Stimulated activated naive B cell treated with anti-CD40 and anti-IgM and Interleukin-4, amounts not matched to agents 10 μg/mL and 1 μg/mL and 100 μg/mL, for 72 hours (primary cell): ENCODE results near the gene PNMA8C.
"Not testable (repeated sequence)": the region's sequence is repeated elsewhere in the genome, so short reads cannot be mapped to it uniquely, and the experiment has no call there.

Source experiments
- ATAC-seq, 2 donors: fragments of 150-1000 bp; cut with Tn5 transposase; replicated peaks; 2 replicates each; pipeline ENCODE4 v1.10.0; 2021; ENCODE audit warnings: moderate library complexity in 1 of 2
- DNase-seq: peaks from one replicate; pipeline ENCODE4 v3.0.0; 2021
- H3K27ac Mint-ChIP-seq: one replicate; pipeline ENCODE4 v1.8.0; 2022; ENCODE audit warnings: mild to moderate bottlenecking, mixed read lengths
- H3K27me3 Mint-ChIP-seq, 2 donors: one replicate each; pipeline ENCODE4 v1.8.0; 2022; ENCODE audit warnings: mixed read lengths in 2 of 2
- H3K36me3 Mint-ChIP-seq, 2 donors: one replicate each; pipeline ENCODE4 v1.8.0; 2022; ENCODE audit warnings: mixed read lengths in 2 of 2, mild to moderate bottlenecking in 1 of 2
- H3K4me1 Mint-ChIP-seq, 2 donors: one replicate each; pipeline ENCODE4 v1.8.0; 2022; ENCODE audit warnings: mixed read lengths in 2 of 2, mild to moderate bottlenecking in 1 of 2
- H3K4me3 Mint-ChIP-seq, 2 donors: one replicate each; pipeline ENCODE4 v1.8.0; 2022; ENCODE audit warnings: mild to moderate bottlenecking in 2 of 2, mixed read lengths in 2 of 2, moderate library complexity in 1 of 2
- H3K9me3 Mint-ChIP-seq, 2 donors: one replicate each; pipeline ENCODE4 v1.8.0; 2022; ENCODE audit warnings: mixed read lengths in 2 of 2, mild to moderate bottlenecking in 1 of 2

The PNMA8C gene

DNA sequence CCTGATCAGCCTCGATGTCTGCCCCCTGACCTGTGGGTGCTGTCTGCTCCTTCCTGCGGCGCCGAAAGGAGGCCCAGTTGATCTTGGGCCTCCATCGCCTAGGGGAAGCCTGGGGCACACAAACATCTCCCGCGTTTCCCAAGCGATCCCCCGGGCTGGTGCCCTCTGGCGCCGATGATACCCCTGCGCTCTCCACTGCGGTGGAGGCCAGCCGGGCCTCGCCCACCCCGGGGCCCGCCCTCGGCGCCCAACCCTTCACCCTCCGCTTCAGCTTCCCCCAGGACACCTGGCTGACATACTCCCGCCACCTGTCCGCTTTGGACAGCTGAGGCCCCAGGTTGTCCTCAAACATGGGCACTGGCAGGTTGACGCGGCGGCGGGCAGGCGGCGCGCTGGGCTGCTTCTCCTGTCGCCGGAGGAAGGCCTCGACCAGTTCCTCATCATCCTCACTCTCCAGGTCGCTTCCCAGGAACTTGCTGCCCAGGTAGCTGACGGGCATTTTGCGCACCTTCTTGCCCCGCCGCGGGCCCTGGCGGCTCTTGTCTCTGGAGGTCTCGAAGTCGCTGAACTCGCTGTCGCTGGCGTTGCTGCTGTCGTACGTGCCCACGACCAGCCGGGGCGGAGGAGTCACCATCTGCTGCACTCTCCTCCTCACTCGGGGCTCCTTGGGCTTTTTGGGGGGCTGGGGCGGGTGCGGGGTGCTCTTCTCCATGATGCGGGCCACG is 16.6 kb downstream of the PNMA8C start:
- DNase-seq (no peak), ATAC-seq (no peak)
- Mint-ChIP-seq H3K27ac (no peak overlapping the region), H3K9me3 (no peaks in the 10 kb centered on the region), H3K4me3 (no peak overlapping the region), H3K27me3 (peaks cover 76 to 87% of the 10 kb centered on the region in 2 donors), H3K4me1 (peaks cover 9 to 11% of the 10 kb centered on the region in 2 donors), H3K36me3 (peaks cover 0 to 7% of the 10 kb centered on the region in 2 donors)

DNA sequence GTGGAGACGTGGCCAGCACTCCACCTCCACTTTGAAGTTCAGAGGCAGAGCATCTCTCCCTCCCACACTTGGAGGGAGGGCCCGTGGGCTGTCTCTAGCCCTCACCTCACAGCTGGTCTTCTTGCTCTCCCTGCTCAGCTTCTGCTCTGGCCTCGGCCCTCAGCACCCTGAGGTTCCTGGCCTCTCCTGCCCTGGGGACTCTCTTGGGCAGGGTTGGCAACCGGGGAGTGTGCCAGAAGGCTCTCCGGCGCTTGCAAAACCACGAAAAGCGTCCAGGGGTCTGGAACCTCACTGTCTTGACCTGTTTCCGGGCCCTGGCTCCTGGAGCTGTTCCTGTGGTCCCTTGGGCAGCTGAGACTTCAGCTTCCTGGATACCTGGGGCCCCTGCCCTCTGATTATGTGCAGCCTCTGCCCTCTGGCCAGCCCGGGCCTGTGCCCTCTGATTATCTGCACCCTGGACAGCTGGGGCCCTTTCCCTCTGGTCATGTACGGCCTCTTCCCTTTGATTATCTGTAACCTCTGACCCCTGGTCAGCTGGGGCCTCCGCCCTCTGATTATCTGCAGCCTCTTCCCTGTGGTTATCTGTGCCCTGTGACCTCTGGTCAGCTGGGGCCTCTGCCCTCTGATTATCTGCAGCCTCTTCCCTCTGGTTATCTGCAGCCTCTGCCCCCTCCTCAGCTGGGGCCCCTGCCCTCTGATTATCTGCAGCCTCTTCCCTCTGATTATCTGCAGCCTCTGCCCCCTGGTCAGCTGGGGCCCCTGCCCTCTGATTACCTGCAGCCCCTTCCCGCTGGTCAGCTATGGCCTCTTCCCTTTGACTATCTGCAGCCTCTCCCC is 17.4 kb downstream of the PNMA8C start:
- ATAC-seq, result no peak
- Mint-ChIP-seq H3K9me3 (no peaks in the 10 kb centered on the region), H3K27me3 (peaks cover 78 to 87% of the 10 kb centered on the region in 2 donors), H3K4me1 (peaks cover 9 to 11% of the 10 kb centered on the region in 2 donors), H3K4me3 (no peak overlapping the region), H3K36me3 (peaks cover 0 to 7% of the 10 kb centered on the region in 2 donors), H3K27ac (no peak overlapping the region)
- DNase-seq, result no peak

DNA sequence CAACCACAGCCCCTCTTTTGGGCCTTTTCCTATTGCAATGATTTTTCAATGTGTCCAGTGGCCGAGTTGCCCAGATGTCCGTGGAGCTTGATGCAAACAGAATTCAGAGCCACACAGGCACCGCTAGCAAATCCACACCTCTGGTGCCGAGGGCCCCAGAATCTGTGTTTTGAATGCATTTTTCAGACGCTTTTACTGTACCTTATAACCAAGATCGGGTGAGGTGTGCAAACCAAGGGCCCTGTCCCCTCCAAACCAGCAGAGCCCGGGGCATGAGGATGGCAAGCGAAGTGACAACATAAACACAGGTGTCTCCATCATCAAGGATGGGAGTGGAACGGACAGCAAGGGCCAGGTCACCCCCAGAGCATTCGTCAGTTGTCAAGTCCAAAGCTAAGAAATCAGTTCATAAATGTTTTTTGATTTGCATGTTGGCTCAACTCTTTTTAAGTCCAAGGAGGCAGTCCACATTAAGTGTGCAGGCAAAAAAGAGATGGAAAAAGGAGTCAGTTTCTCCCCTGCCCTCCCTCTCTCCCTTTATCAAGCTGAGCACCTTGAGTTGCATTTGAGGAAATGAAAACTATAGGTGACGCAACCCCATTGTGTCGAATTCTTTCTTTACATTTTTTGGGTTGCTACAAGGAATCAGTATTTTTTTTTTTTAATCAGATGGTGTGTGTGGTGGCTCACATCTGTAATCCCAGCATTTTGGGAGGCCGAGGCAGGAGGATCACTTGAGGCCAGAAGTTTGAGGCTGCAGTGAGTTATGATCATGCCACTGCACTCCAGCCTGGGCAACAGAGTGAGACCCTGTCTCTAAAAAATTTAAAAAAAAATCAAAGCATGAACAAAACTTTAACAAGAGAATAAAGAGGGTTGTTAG is 18.3 kb downstream of the PNMA8C start:
- no peaks in the 10 kb centered on the region for H3K9me3 Mint-ChIP-seq
- H3K36me3 Mint-ChIP-seq, result peaks cover 0 to 7% of the 10 kb centered on the region in 2 donors
- no peak overlapping the region for H3K4me3 Mint-ChIP-seq
- H3K27me3 Mint-ChIP-seq, result peaks cover 77 to 87% of the 10 kb centered on the region in 2 donors
- no peak overlapping the region for H3K27ac Mint-ChIP-seq
- H3K4me1 Mint-ChIP-seq, result peaks cover 9 to 11% of the 10 kb centered on the region in 2 donors
- DNase-seq (no peak), ATAC-seq (no peak)

DNA sequence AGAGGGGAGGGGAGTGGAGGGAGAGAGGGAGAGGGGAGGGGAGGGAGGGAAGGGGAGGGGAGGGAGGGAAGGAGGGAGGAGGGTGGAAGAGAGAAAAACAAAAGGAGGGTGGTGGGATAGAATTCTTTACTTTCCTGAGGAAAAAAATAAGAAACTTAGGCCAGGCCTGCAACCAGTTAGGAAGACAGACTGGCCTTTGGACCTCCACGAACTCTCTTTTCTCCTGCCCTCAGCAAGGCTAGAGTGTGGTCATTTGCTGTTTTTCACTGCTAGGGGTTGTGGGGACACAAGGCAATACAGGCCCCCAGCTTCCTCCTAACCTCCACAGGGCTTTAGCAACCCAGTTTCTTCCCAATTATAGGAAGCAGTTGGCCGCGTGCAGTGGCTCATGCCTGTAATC is 19.5 kb downstream of the PNMA8C start:
- H3K4me3 Mint-ChIP-seq, result no peak overlapping the region
- peaks cover 14 to 16% of the 10 kb centered on the region in 2 donors for H3K4me1 Mint-ChIP-seq
- H3K27me3 Mint-ChIP-seq, result peaks cover 70 to 82% of the 10 kb centered on the region in 2 donors
- H3K9me3 Mint-ChIP-seq, result no peaks in the 10 kb centered on the region
- no peak overlapping the region for H3K27ac Mint-ChIP-seq
- peaks cover 0 to 7% of the 10 kb centered on the region in 2 donors for H3K36me3 Mint-ChIP-seq
- ATAC-seq (no peak), DNase-seq (no peak)

DNA sequence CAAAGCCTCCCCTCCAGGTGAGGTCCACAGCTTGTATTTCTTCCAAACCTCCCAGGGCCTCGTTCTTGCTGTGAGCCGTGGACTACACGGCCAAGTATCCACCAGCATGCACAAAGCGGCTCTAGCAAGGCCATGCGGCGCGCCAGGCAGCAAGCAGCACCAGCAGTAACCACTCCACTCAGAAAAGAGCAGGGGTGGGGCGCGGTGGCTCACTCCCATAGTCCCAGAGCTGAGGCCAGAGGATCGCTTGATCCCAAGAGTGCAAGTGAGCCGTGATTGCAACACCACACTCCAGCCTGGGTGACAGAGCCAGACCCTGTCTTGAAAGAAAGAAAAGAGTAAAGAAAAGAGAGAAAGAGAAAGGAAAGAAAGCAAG is 20.1 kb downstream of the PNMA8C start:
- DNase-seq (no peak), ATAC-seq (no peak)
- H3K4me3 Mint-ChIP-seq, result no peak overlapping the region
- H3K36me3 Mint-ChIP-seq, result peaks cover 2 to 7% of the 10 kb centered on the region in 2 donors
- no peak overlapping the region for H3K27ac Mint-ChIP-seq
- peaks cover 70 to 82% of the 10 kb centered on the region in 2 donors for H3K27me3 Mint-ChIP-seq
- no peaks in the 10 kb centered on the region for H3K9me3 Mint-ChIP-seq
- peaks cover 20 to 22% of the 10 kb centered on the region in 2 donors for H3K4me1 Mint-ChIP-seq

DNA sequence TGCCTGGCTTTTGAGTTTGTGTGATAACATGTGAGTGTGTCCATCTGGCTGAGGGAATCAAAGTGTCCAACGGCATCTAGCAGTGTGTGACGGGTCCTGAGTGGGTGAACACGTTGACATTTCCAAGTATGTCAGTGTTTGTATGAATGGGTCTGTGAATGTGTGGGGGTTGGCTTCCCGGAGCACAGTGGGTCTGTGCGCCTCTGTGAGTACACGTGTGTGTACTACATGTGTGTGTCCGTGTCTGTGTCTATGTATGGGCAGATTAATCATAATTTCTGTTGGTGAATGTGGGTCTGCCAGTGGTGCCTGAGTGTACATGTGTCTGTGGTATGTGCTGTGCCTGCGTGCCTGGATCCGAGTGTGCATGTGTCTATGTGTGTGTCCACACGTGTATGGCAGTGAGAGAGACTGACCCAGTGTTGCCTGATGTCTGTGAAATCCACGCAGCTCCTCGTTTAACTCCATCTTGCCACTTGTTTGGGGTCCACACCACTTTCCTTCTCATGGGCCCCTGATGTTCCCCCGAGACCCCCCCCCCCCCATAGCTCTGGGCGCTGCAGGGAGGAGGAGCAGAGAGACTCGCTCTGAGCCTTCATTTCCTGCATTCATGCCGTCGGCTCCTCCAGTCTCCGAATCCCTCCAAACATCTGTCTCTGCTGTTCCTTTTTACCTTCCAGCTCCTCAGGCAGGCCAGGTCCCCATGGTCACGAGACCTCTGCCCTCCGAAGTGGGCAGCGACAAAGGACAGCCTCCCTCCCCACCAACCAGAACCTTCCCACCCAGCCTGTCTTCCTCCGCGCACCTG is 20.7 kb downstream of the PNMA8C start:
- H3K27ac Mint-ChIP-seq, result no peak overlapping the region
- no peak for DNase-seq
- no peak overlapping the region for H3K4me3 Mint-ChIP-seq
- peaks cover 18 to 22% of the 10 kb centered on the region in 2 donors for H3K4me1 Mint-ChIP-seq
- no peaks in the 10 kb centered on the region for H3K9me3 Mint-ChIP-seq
- H3K27me3 Mint-ChIP-seq, result peaks cover 72 to 82% of the 10 kb centered on the region in 2 donors
- H3K36me3 Mint-ChIP-seq, result peaks cover 2 to 7% of the 10 kb centered on the region in 2 donors
- no peak for ATAC-seq

DNA sequence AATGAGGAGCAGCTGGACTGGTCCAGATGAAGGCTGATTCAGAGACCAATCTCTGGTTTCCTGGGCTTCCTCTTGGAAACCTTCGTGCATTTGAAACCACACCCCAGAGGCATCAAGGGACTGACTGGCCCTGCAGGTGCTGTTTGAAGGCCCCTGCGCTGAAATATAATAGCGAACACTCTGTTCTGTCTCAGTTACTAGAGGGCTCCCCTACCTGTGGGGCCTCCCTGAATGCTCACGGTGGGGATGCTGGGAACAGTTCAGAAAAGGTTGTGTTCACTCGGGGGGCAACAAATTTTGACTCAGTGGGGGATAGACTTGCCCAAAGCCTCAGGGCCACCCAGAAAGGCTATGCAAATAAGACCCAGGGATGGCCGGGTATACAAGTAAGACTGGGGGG is 21.8 kb downstream of the PNMA8C start:
- Mint-ChIP-seq H3K9me3 (no peaks in the 10 kb centered on the region), H3K4me3 (no peak overlapping the region), H3K36me3 (peaks cover 2 to 3% of the 10 kb centered on the region in 2 donors), H3K27ac (no peak overlapping the region), H3K4me1 (peaks cover 19% of the 10 kb centered on the region in 2 donors), H3K27me3 (peaks cover 72 to 82% of the 10 kb centered on the region in 2 donors)
- no peak for ATAC-seq
- no peak for DNase-seq

DNA sequence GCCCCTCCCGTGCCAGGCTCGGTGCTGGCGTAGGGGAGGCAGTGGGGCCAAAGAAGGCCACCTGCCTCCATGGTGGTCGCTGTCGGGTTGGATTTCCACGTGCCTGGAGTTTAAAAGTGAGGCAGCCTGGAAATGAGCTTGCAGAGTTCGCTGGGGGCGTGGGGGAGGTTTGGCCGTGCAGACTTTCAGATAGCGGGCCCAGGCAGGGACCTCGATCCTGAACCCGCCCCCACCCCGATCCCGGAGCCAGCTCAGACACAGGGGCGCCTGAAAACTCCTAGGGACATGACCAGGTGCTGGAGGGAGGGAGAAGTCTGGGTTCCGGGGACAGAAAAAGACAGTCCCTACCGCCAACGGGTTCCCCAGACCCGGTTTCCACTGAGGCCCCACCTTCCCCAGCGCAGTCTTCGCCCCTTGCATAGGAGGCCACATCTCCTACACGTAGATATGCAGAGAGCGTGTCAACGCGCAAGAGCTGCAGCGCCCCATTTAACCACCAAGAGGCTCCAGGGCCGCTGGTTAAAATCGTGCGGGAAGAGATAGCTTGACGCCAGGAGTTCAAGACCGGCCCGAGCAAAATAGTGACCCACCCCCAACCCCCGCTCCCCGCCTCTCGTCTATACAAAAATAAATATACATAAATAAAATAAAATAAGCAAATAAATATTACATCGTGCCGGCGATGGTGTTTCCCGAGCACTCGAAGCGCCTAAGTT is 23.8 kb downstream of the PNMA8C start:
- Mint-ChIP-seq H3K27ac (no peak overlapping the region), H3K27me3 (peaks cover 65 to 68% of the 10 kb centered on the region in 2 donors), H3K9me3 (no peaks in the 10 kb centered on the region), H3K4me1 (peaks cover 19% of the 10 kb centered on the region in 2 donors), H3K4me3 (peak overlapping the region; percentile 69 to 75), H3K36me3 (peaks cover 0 to 2% of the 10 kb centered on the region in 2 donors)
- no peak for ATAC-seq
- no peak for DNase-seq

DNA sequence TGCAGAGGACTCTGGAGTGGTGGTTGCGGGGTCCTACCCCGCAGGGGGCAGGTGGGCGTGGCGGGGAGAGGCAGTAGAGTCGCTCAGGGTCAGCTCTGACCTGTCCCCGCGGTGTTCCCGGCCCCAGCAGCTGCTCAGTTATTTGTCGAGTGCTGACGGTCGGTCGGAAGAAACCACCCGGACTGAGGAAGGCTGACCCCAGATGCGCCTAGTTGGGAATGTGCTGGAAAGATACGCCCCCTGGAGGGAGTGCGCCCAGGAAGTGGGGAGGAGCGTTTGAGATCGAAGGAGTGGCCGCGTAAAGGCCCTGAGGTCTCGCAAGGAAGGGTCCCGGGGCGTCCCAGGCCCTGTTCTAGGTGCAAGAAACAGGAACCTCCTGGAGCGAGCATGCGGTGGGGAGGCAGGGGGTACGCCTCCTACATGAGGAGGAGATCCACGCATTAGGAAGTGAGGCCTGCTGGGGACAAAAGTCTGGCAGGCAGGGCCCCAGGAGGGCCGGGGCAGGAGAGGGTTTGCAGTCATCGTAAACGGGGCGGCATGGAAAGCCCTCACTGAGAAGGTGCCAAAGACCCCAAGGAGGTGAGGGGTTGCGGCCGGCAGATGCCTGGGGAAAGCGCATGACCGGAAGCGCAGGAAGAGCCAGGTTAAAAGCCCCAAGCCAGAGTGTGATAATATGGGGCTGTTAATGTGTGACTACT is 24.5 kb downstream of the PNMA8C start:
- ATAC-seq, result peak in 1 of 2 donors; percentile 43
- Mint-ChIP-seq H3K36me3 (peaks cover 0 to 2% of the 10 kb centered on the region in 2 donors), H3K27ac (peak overlapping the region; percentile 65), H3K4me3 (peak overlapping the region; percentile 69 to 75), H3K27me3 (peaks cover 66 to 68% of the 10 kb centered on the region in 2 donors), H3K9me3 (no peaks in the 10 kb centered on the region), H3K4me1 (peaks cover 19% of the 10 kb centered on the region in 2 donors)
- no peak for DNase-seq

DNA sequence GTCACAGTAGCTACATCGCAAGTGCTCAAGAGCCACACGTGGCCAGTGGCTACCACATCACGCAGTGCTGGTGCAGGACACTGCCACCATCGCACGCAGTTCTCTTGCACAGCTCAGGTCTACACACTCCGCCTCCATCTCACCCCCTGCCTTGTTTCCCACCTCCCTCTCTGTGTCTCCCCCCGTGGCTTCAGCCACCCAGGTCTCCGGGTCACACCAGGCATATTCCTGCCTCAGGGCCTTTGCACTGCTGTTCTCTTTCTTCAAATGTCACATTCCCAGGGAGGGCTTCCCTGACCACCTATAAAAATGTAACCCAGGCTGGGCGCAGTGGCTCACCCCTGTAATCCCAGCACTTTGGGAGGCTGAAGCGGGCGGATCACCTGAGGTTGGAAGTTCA is 26.0 kb downstream of the PNMA8C start:
- H3K4me3 Mint-ChIP-seq, result no peak overlapping the region
- DNase-seq (no peak), ATAC-seq (peak; percentile 7 to 20)
- H3K27ac Mint-ChIP-seq, result no peak overlapping the region
- H3K36me3 Mint-ChIP-seq, result peaks cover 0 to 2% of the 10 kb centered on the region in 2 donors
- H3K4me1 Mint-ChIP-seq, result peaks cover 13 to 19% of the 10 kb centered on the region in 2 donors
- H3K27me3 Mint-ChIP-seq, result peaks cover 55 to 57% of the 10 kb centered on the region in 2 donors
- no peaks in the 10 kb centered on the region for H3K9me3 Mint-ChIP-seq

DNA sequence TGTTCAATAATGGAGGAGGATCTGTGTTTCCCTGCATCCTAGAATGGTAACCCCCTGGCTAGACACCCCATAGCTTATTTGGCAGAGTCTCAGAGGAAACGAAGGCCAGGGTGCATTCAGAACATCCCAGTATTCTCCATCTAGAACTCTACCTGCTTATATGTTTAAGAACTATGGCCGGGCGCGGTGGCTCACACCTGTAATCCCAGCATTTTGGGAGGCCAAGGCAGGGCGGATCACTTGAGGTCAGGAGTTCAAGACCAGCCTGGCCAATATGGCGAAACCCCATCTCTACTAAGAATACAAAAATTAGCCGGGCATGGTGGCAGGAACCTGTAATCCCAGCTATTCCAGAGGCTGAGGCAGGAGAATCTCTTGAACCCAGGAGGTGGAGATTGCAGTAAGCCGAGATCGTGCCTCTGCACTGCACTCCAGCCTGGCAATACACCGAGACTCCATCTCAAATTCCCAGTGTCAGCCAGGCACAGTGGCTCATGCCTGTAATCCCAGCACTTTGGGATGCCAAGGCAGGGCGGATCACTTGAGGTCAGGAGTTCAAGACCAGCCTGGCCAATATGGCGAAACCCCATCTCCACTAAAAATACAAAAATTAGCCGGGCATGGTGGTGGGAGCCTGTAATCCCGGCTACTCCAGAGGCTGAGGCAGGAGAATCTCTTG is 30.8 kb downstream of the PNMA8C start:
- not testable (repeated sequence) for H3K4me3 Mint-ChIP-seq, H3K27ac Mint-ChIP-seq, DNase-seq, ATAC-seq, H3K9me3 Mint-ChIP-seq, H3K4me1 Mint-ChIP-seq
- Mint-ChIP-seq H3K27me3 (peaks cover 12 to 24% of the 10 kb centered on the region in 2 donors), H3K36me3 (peaks cover 7 to 11% of the 10 kb centered on the region in 2 donors)

DNA sequence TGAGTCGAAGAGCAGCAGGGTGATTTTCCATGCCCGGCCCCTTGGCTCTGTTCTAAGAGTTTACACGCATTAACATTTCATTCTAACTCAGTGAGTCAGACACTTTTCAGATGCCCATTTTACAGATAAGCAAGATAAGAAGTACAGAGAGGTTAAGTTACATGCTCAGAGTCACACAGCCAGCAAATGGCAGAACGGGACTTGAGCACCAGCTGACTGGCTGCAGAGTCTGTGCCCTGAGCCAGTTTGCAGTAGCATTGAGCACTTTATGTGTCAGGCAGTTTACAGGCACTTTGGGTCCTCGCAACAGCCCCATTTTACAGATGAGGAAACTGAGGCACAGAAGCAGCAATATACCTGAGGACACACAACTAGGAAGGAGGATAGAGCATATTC is 34.3 kb downstream of the PNMA8C start:
- H3K27me3 Mint-ChIP-seq, result peaks cover 0 to 7% of the 10 kb centered on the region in 2 donors
- no peak overlapping the region for H3K4me3 Mint-ChIP-seq
- DNase-seq (no peak), ATAC-seq (no peak)
- H3K9me3 Mint-ChIP-seq, result no peaks in the 10 kb centered on the region
- peaks cover 11 to 20% of the 10 kb centered on the region in 2 donors for H3K4me1 Mint-ChIP-seq
- peaks cover 26 to 34% of the 10 kb centered on the region in 2 donors for H3K36me3 Mint-ChIP-seq
- no peak overlapping the region for H3K27ac Mint-ChIP-seq
